ENCODE measurements around the gene CAPZB. TPM values are rescaled to one million over a fixed set of nuclear protein-coding genes. Genes with fewer than 3 reads are reported as not detected.
A peak's percentile ranks its signal among the peaks of the same experiment; 100 is the strongest.

CAPZB gene
- total RNA-seq, 1 experiment from 2014 or later = 348 TPM

DNA sequence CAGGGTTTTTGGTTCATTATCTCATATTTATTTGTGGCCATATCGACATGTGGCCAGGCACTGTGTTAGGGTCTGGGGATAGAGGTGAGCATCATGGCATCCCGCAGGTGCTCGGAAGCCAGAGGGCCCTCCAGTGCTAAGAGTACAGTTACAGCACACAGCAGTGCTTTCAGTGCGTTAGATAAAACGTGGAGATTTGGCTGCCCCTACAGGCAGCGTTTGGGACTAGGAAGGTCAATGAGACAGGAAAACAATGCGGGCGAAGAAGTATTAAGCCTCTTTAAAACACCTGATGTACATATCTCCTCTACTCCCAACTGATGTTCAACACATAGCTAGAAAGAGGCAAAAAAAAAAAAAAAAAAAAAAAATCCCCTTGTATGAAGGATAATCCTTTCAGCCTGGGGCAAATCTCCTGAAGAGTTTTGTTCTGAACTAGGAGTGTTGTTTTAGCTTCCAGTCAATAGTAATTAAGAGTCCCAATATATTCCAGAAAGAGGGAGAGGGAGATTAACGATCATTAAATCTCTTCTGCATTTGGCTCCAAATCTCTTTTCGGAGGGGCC lies 80.1 kb downstream of the CAPZB start:
- Histone ChIP-seq H2BK15ac (ENCODE audit: low read depth, low read length) (no peak overlapping the region), H4K5ac (ENCODE audit: insufficient read length, low read depth, low read length) (no peak overlapping the region), H3K14ac (ENCODE audit: insufficient read depth, low read length) (no peak overlapping the region), H2AK5ac (ENCODE audit: insufficient read length, low read length) (no peak overlapping the region), H3K18ac (ENCODE audit: insufficient read length, low read depth, low read length) (no peak overlapping the region), H3K56ac (ENCODE audit: insufficient read length, low read depth, low read length) (no peak overlapping the region), H4K91ac (ENCODE audit: insufficient read length, low read depth, low read length) (no peak overlapping the region), H2BK120ac (ENCODE audit: low read depth, low read length, poor library complexity, severe bottlenecking) (no peak overlapping the region), H3K23me2 (ENCODE audit: insufficient read length, low read depth, low read length, poor library complexity, severe bottlenecking) (no peaks in the 10 kb centered on the region), H2BK5ac (ENCODE audit: insufficient read length, low read length) (no peak overlapping the region), H3K79me1 (ENCODE audit: insufficient read depth, low read depth, low read length, poor library complexity, severe bottlenecking) (peaks cover 13% of the 10 kb centered on the region), H4K8ac (replicated peaks; ENCODE audit: insufficient read length, low read depth, low read length) (no peak overlapping the region), H2BK12ac (ENCODE audit: insufficient read length, low read depth, low read length) (no peak overlapping the region), H3K9ac (ENCODE audit: extremely low read depth, insufficient read length, low read length) (no peak overlapping the region), H3K4me2 (ENCODE audit: insufficient read depth, insufficient read length, low read length) (no peak overlapping the region), H2BK20ac (ENCODE audit: low read depth, low read length, poor library complexity, severe bottlenecking) (no peak overlapping the region), H3K9me3 (ENCODE audit: control insufficient read depth, low read depth, low read length) (no peaks in the 10 kb centered on the region), H3K27me3 (ENCODE audit: insufficient read depth, low read length) (no peaks in the 10 kb centered on the region), H4K20me1 (ENCODE audit: control insufficient read depth, insufficient read depth, insufficient read length) (peaks cover 3% of the 10 kb centered on the region), H3T11ph (ENCODE audit: low read length) (no peak overlapping the region), H3K23ac (ENCODE audit: insufficient read length, low read depth, low read length) (no peak overlapping the region), H3K4me1 (ENCODE audit: insufficient read depth, low read length) (peaks cover 9% of the 10 kb centered on the region), H3K4ac (ENCODE audit: low read depth, low read length) (no peak overlapping the region), H3K79me2 (ENCODE audit: insufficient read depth, low read length) (peaks cover 2% of the 10 kb centered on the region; the same call in 1 of the 2 replicates), H2AFZ (ENCODE audit: low read length) (no peak overlapping the region), H3K27ac (ENCODE audit: insufficient read length, low read depth, low read length) (no peak overlapping the region)
- no peak for DNase-seq
- Mint-ChIP-seq H3K27me3 (ENCODE audit: low read depth) (no peaks in the 10 kb centered on the region), H3K4me3 (no peak overlapping the region), H3K27ac (peak overlapping the region; percentile 11 to 85 (median 59); a peak in 5 of 7 replicates), H3K36me3 (ENCODE audit: insufficient read depth in 1 of 3, low read depth in 3 of 3) (peaks cover 5 to 27% (median 7%) of the 10 kb centered on the region in 3 experiments; a peak in 5 of 7 replicates), H3K9me3 (no peaks in the 10 kb centered on the region), H3K4me1 (peaks cover 62 to 69% of the 10 kb centered on the region in 2 experiments)
- WGBS (ENCODE audit: extremely low coverage, insufficient read length, low lambda C conversion rate) = no CpG with 5 or more reads among the region's 10 CpGs
- peak; percentile 51 for TF ChIP-seq CTCF (conservative IDR thresholded peaks at IDR 0.05)

All from H9 (cell line).